NCI-H345 treated with DMSO at 0.1 percent for 48 hours (cell line): ENCODE data around the gene ENOX1.
"Not testable (repeated sequence)": the region's sequence is repeated elsewhere in the genome, so short reads cannot be mapped to it uniquely, and the experiment has no call there.

Experiments used
- DNase-seq: peaks from one replicate; lab custom pipeline; 2025; ENCODE audit not compliant: unreplicated experiment; lab: John Stamatoyannopoulos, UW

The ENOX1 gene

DNA sequence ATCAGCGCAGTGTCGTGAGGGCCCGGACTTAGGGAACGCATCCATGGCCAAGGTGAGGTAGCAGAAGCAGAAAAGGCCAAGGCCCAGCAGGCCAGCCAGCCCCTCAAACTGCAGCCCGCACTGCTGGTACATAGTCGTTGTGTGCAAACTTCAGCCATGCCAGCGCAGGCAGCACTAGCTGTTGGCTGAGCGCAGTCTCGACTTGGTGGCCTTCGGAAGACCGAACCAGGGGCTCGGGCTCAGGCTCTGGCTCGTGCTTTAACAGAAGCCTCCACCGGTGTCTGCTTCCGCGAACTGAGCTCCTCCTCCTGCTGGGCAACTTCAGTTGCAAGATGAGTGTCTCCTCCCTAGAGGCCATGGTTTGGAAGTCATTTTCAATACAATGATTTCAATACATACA is 605.9 kb downstream of the ENOX1 start:
- no peak for DNase-seq

DNA sequence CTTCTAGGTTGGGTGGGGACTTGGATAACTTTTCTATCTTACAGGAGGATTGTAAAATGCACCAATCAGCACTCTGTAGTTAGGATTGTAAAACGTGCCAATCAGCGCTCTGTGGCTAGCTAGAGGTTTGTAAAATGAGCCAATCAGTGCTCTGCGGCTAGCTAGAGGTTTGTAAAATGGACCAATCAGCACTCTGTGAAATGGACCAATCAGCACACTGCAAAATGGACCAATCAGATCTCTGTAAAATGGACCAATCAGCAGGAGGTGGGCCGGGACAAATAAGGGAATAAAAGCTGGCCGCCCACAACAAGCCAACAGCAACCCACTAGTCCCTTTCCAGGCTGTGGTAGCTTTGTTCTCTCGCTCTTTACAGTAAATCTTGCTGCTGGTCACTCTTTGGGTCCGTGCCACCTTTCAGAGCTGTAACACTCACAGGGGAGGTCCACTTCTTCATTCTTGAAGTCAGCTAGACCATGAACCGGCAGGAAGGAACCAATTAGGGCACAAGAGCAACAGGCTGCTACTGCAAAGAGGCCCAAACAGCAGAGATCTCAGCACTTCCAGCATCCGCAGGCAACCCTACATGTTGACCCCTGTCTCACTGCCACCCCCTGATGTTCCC is 606.6 kb downstream of the ENOX1 start:
- DNase-seq, result no peak

DNA sequence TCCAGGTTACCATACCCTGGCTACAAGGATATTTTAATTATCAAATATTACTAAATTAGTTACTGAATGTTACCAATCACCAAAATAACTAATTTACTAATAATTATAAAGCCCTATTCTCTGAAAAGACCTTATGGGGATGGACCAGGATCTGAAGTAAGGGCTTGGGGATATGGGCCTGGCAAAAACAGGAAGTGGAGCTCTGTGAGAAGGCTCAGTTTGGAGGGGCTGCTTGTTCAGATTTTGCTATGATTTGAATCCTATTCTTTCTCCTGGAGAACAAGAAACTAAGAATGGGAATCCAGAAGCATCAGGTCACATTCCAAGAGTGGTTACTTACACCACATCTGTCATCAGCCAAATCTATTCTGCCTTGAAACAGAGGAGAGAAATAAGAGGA is 615.3 kb downstream of the ENOX1 start:
- no peak for DNase-seq

DNA sequence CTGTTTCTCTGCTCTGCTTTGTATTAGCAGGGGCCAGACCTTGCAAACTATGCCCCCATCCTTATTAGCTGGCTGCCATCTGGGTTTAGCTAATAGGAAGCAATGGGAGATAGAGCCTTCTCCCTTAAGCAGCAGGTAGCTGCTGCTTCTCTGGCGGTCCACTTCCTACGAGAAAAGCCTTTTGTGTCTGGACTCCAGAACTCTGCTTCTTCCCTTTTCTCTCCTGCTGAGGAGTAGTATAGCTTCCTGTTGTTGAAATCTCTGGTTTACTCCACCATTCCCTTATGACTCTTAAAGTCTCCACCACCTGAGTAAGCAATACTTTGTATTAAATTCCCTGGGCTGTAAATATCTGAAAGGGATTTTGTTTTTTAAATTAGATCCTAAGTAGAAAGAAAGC is 616.3 kb downstream of the ENOX1 start:
- DNase-seq, result no peak

DNA sequence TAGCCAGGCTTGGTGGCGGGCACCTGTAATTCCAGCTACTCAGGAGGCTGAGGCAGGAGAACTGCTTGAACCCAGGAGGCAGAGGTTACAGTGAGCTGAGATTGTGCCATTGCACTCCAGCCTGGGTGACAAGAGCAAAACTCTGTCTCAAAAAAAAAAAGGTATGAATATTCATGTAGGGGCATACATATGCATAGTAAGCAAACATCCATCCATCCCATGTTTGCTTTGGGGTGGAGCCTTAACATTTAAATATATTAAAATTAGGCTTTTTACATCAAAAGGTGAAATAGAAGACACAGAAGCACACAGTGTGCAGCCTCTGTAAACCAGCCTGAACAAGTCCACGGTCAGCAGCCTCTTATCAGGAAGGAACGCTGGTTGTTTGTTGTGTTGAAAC is 618.3 kb downstream of the ENOX1 start:
- DNase-seq, result not testable (repeated sequence)

DNA sequence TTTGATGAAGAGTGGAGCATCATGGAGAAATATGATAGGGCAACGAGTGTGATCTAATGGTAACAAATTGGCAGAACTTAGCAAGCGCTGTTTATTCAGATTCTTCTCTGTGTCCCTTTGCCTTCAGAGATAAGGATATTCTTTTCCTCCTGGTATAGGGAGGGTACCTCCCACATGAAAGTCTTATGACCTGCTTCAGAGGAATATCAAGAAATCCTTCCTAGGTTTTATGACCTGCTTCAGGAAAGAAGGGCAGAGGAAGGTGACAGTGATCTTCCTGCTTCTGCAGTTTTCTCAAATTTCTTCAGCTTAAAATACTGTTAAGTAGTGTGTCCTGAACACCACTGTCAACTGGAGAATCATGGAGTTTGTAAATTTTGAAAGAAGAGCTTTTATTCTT is 619.0 kb downstream of the ENOX1 start:
- DNase-seq, result no peak

DNA sequence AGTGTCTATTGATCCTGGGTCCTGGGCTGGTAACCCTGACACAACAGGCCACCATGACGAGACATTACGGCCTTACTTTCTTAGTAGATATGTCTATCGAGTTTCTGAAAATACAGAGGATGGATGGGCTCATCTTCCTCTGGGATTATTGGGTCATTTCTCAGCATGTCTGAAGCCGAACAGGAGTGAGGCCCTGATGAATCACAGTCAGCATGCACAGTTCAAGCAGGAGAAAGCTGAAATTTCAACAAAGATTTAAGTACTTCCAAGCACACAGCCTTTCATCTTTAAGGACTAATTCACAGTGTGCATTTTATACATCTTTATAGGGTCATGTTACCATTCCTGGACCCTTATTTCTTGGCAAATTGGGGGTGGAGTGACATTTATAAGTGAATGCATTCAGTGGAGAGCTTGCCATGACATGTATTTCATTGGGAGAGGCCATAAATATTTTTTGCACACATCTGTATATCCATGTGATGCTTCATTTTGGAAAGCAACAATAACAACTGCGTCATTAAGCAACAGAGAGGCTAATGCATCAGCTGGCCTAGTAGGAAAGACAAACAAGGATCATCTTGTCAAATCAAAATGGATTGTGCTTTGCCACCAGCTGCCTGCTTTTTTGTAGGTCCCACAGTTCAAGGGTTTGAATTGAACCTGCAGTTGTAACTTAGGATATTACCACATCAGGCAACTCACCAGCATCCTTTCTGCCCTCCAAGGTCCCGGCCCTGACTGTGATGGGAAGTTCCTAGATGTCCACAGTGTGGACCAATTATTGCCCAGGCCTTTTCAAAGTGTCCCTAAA is 619.9 kb downstream of the ENOX1 start:
- no peak for DNase-seq
